K562 (cell line): ENCODE measurements around the gene COL4A2. TPM values are rescaled to one million over a fixed set of nuclear protein-coding genes. Genes with fewer than 3 reads are reported as not detected.

Experiments
- ATAC-seq: fragments of 200-7000 bp; cut with Tn5 transposase; 3 replicates; pipeline ENCODE4 v1.9.1; 2020; ENCODE audit warnings: moderate library complexity
- BruUV-seq: library from RNA; stranded (reverse); fragments of 400-500 nt; replicated peaks from 2 replicates; lab custom pipeline; 2021; lab: Mats Ljungman, UMichigan
- CTCF ChIA-PET: fragments of 300-600 bp; formaldehyde crosslinking; extraction: SDS; loops from one replicate; lab custom pipeline; 2021; ENCODE audit warnings: low intra/inter-chr PET ratio; lab: Yijun Ruan, JAX
- POLR2A ChIA-PET: fragments of 300-600, 350-650 bp; sonication (Branson Sonifier 250); formaldehyde crosslinking; extraction: SDS; loops from one replicate; lab custom pipeline; 2021; ENCODE audit warnings: antibody characterized with exemption, inconsistent platforms; lab: Yijun Ruan, JAX
- DNase-seq, 4 experiments: peaks; one replicate each; pipeline versions ENCODE4 v3.0.0 to v3.0.0-alpha.2; 2011 to 2018; ENCODE audit warnings: low spot score in 3 of 4, mixed read lengths in 3 of 4; ENCODE audit errors: extremely low read depth in 1 of 4
- FAIRE-seq: peaks from 2 replicates; lab custom pipeline; 2011; peaks lifted over from hg19 to GRCh38; lab: Jason Lieb, UNC
- H2AFZ ChIP-seq: 2 replicates; pipeline ENCODE4 v1.6.0; 2011; ENCODE audit warnings: low read depth, low read length, control low read depth, inconsistent platforms
- H3K27ac ChIP-seq: fragments of 200-600 bp; 3 replicates; pipeline ENCODE4 v1.8.0; 2011; ENCODE audit warnings: low read depth, mild to moderate bottlenecking, control low read depth, inconsistent platforms, low read length, moderate library complexity, mixed read lengths; ENCODE audit errors: extremely low read depth
- H3K27me3 ChIP-seq, 2 experiments: fragments of 300-600 bp in 1 of 2; 2 replicates in 1 of 2; 3 replicates in 1 of 2; pipeline versions ENCODE4 v1.6.0 to v1.8.0; 2011; ENCODE audit warnings: inconsistent platforms in 2 of 2, low read length in 2 of 2, mild to moderate bottlenecking in 1 of 2, mixed read lengths in 1 of 2, moderate library complexity in 1 of 2; ENCODE audit not compliant: control insufficient read depth in 2 of 2, insufficient read depth in 2 of 2
- H3K36me3 ChIP-seq: fragments of 300-600 bp; 3 replicates; pipeline ENCODE4 v1.8.0; 2011; ENCODE audit warnings: mild to moderate bottlenecking, low read length, inconsistent platforms; ENCODE audit not compliant: control insufficient read depth, insufficient read depth
- H3K4me1 ChIP-seq, 2 experiments: fragments of 200-600 bp in 1 of 2; replicated peaks in 1 of 2; 2 replicates in 1 of 2; 3 replicates in 1 of 2; pipeline versions ENCODE4 v1.5.1 to v1.8.0; 2011; ENCODE audit warnings: inconsistent platforms in 2 of 2, low read length in 2 of 2, mild to moderate bottlenecking in 1 of 2, mixed read lengths in 1 of 2, moderate library complexity in 1 of 2; ENCODE audit not compliant: control insufficient read depth in 2 of 2, insufficient read depth in 2 of 2
- H3K4me2 ChIP-seq: 2 replicates; pipeline ENCODE4 v1.6.1; 2011; ENCODE audit warnings: low read length, control low read depth, inconsistent platforms, mixed read lengths; ENCODE audit not compliant: insufficient read depth
- H3K4me3 ChIP-seq: fragments of 200-600 bp; sonication (generic), shearing (Covaris generic); 2 replicates; pipeline ENCODE4 v1.5.1; 2016; ENCODE audit warnings: control low read depth, inconsistent platforms
- H3K79me2 ChIP-seq: fragments of 200-600 bp; 3 replicates; pipeline ENCODE4 v1.8.0; 2011; ENCODE audit warnings: low read length, inconsistent platforms; ENCODE audit not compliant: control insufficient read depth, insufficient read depth
- H3K9ac ChIP-seq, 2 experiments: 2 replicates each; pipeline versions ENCODE4 v1.6.0 to v1.6.1; 2011; ENCODE audit warnings: low read depth in 2 of 2, low read length in 2 of 2, control low read depth in 1 of 2, inconsistent platforms in 1 of 2, mild to moderate bottlenecking in 1 of 2, mixed read lengths in 1 of 2; ENCODE audit not compliant: insufficient read depth in 1 of 2
- H3K9me1 ChIP-seq: one replicate; pipeline ENCODE4 v1.6.0; 2011; ENCODE audit warnings: inconsistent platforms, mild to moderate bottlenecking, low read length, moderate library complexity; ENCODE audit not compliant: control insufficient read depth, insufficient read depth
- H3K9me3 ChIP-seq: replicated peaks from 2 replicates; pipeline ENCODE4 v1.5.1; 2011; ENCODE audit warnings: low read depth, low read length, inconsistent platforms; ENCODE audit not compliant: control insufficient read depth, insufficient read depth
- H4K20me1 ChIP-seq: replicated peaks from 2 replicates; pipeline ENCODE4 v1.6.1; 2011; ENCODE audit warnings: low read length, inconsistent platforms, mixed read lengths; ENCODE audit not compliant: control insufficient read depth, insufficient read depth
- ATF6 ChIP-seq: sonication (generic); formaldehyde crosslinking; IDR thresholded peaks from 2 replicates; pipeline ENCODE4 v1.4.0; 2020; ENCODE audit warnings: mild to moderate bottlenecking, missing genetic modification reagents
- DPF2 ChIP-seq: fragments of 450-650 bp; IDR thresholded peaks from 2 replicates; pipeline ENCODE4 v1.6.1; 2016
- ESRRB ChIP-seq: fragments of 250-450 bp; sonication (Bioruptor Pico); IDR thresholded peaks from 2 replicates; pipeline ENCODE4 v1.5.0; 2020; ENCODE audit warnings: mild to moderate bottlenecking, moderate library complexity, borderline replicate concordance
- HIVEP1 ChIP-seq: fragments of 250-450 bp; sonication (Bioruptor Pico); IDR thresholded peaks from 2 replicates; pipeline ENCODE4 v1.4.0; 2020; ENCODE audit warnings: mild to moderate bottlenecking
- PML ChIP-seq: IDR thresholded peaks from 2 replicates; pipeline ENCODE4 v1.6.1; 2012; ENCODE audit warnings: low read length, inconsistent platforms
- ZNF165 ChIP-seq: fragments of 250-450 bp; sonication (Bioruptor Pico); IDR thresholded peaks from 2 replicates; pipeline ENCODE4 v1.4.0; 2020; ENCODE audit warnings: borderline replicate concordance
- WGBS: fragments of 100-300 bp; shearing (Covaris generic); methylation state at CpG from one replicate; pipeline ENCODE4 v1.1.6; 2016; ENCODE audit warnings: low coverage, mixed read lengths; ENCODE audit not compliant: insufficient coverage; ENCODE audit errors: missing lambda C conversion rate; 5-methylcytosine and 5-hydroxymethylcytosine counted together
- in situ Hi-C: fragments of 300-500 bp; cut with MboI; formaldehyde crosslinking; loops from 4 replicates; pipeline ENCODE4 v1.15.0; 2018; ENCODE audit warnings: inconsistent platforms, mixed read lengths
- intact Hi-C: fragments of 100-400 bp; cut with micrococcal nuclease; formaldehyde crosslinking; loops from 2 replicates; pipeline ENCODE4 v1.14.2; 2022
- polyA plus RNA-seq, 8 experiments: library from polyadenylated mRNA; depleted of rRNA in 4 of 8; stranded (reverse) in 5 of 8; unstranded in 3 of 8; fragments of >200 nt; fragmentation: Nextera tagmentation in 2 of 8; fragmentation: Illumina TruSeq in 1 of 8; extraction: Ambion mirVana in 2 of 8; extraction: Trizol in 1 of 8; gene quantifications; 2 replicates each; pipeline versions ENCODE4 v1.2.1 to v1.2.3, GENCODE V29; 2011 to 2014; ENCODE audit warnings: inconsistent platforms in 1 of 8, missing spikeins in 1 of 8
- total RNA-seq, 7 experiments: library from RNA; depleted of rRNA in 6 of 7; stranded (reverse); fragments of >200 nt in 6 of 7; fragmentation: Illumina TruSeq in 2 of 7; extraction: Trizol in 2 of 7; gene quantifications; 2 replicates each; pipeline versions ENCODE4 v1.2.1 to v1.2.3, GENCODE V29; 2011 to 2021; ENCODE audit warnings: low replicate concordance in 1 of 7

COL4A2 gene
- total and polyA plus RNA-seq, 9 of the 15 experiments (the other 6 are each of a cell fraction or from before 2014, with no cell fraction given), result 0.13 to 15.2 (median 8.1) TPM

DNA sequence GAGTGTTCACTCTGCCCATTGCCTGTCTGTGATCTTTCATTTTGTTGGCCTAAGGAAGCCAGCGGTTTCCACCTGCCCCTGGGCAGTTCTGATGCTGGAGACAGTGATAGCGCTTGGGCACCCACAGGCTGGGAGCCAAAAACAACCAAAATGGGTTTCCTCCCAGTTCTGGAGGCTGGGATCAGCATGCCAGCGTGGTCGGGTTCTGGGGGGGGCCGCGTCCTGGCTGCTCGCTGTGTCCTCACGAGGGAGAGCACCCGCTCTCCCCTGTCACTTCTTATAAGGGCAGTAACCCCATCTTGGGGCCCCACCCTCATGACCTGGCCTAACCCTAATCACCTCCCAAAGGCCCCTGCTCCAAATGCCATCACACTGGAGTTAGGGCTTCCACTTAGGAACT is 186.5 kb downstream of the COL4A2 start (continued):
- TF ChIP-seq ATF6 (CRISPR knock-in tag) (no peak), DPF2 (no peak), HIVEP1 (no peak), PML (no peak)
- TF ChIP-seq, all 486 proteins: peak for 0

- FAIRE-seq (no peak), ATAC-seq (no peak), DNase-seq (no peak)
- intact Hi-C loops (no loop called here), in situ Hi-C loops (no loop called here)
- no peaks in the 10 kb centered on the region for H4K20me1 ChIP-seq
- H2AFZ ChIP-seq, result no peak overlapping the region
- peaks cover 0 to 17% of the 10 kb centered on the region in 2 experiments; a peak in 2 of 5 replicates for H3K4me1 ChIP-seq
- POLR2A ChIA-PET, result no interaction called here
- TF ChIP-seq ZNF165 (CRISPR knock-in tag) (no peak), ESRRB (CRISPR knock-in tag) (no peak)
- no peaks in the 10 kb centered on the region for H3K36me3 ChIP-seq
- H3K4me3 ChIP-seq, result no peak overlapping the region
- H3K9me3 ChIP-seq, result 0 out of 2 replicates have a peak, but pooled peaks cover 1% of the 10 kb centered on the region
- H3K27me3 ChIP-seq, result no peaks in the 10 kb centered on the region; a peak in 1 of 5 replicates
- CTCF ChIA-PET, result no interaction called here
- H3K9me1 ChIP-seq, result peaks cover 3% of the 10 kb centered on the region
- H3K9ac ChIP-seq, result no peak overlapping the region
- H3K27ac ChIP-seq, result no peak overlapping the region
- no TSS peak for BruUV-seq
- WGBS, result 48% methylated on average over 2 of the region's 3 CpGs
- H3K79me2 ChIP-seq, result no peaks in the 10 kb centered on the region
- no peak overlapping the region for H3K4me2 ChIP-seq
Measured at GRCh38 chr13:110495376-110495775, 188.3 kb downstream of the COL4A2 start.
